GM04503 (cell line): ENCODE measurements around the gene PARM1.
A peak's percentile ranks its signal among the peaks of the same experiment; 100 is the strongest.

Source experiments
- DNase-seq: peaks from one replicate; pipeline ENCODE4 v3.0.0-alpha.2; 2012; ENCODE audit warnings: low read depth

The PARM1 gene, protein sequence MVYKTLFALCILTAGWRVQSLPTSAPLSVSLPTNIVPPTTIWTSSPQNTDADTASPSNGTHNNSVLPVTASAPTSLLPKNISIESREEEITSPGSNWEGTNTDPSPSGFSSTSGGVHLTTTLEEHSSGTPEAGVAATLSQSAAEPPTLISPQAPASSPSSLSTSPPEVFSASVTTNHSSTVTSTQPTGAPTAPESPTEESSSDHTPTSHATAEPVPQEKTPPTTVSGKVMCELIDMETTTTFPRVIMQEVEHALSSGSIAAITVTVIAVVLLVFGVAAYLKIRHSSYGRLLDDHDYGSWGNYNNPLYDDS

DNA sequence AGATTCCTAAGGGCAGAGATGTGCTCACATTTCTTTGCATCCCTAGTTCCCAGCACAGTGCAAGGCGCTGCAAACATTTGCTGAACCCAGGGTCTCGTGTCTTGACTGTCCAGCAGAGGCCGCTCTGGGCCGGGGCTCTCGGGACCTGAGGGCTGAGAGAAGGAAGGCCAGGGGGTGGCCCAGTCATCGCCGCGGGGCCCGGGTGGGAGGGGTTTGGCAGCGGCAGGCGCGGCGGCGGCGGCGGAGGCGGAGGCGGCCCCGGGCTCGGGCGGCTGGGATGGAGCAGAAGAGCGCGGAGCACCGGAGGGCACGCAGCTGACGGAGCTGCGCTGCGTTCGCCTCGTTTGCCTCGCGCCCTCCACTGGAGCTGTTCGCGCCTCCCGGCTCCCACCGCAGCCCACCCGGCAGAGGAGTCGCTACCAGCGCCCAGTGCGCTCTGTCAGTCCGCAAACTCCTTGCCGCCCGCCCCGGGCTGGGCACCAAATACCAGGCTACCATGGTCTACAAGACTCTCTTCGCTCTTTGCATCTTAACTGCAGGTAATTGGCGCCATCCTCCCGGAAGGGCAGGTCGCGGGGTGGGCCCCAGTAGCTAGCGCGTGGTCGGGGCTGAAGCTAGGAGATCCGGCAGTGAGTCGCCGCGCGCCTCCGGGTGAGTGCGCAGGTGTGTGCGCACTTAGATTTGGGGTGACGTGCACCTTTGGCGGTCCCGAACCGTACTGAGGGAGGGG is at the start of gene PARM1:
TSS of gene PARM1 (plus strand) at position 285 of the 730 bp plus-strand sequence. CDS start at position 497, 212 bp downstream.
- DNase-seq, result no peak

DNA sequence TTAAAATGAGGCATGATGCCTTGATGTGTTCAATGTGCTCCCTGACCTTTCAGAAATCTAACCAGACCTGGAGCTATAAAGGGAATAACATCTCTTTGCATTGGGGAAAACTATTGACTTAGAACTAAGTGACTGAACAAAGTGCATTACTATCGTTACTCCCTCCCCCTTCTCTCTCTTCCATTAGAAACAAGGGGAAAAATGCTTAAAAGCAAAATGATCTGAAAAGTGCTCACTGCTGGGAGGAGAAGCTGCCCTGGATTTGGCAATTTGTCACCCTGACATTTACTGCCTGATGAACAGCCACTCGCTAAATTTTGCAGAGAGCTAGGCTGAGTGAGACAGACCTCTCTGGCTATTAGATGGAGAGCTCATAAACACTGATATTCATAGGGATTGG is 48.6 kb upstream of the PARM1 start:
- no peak for DNase-seq

DNA sequence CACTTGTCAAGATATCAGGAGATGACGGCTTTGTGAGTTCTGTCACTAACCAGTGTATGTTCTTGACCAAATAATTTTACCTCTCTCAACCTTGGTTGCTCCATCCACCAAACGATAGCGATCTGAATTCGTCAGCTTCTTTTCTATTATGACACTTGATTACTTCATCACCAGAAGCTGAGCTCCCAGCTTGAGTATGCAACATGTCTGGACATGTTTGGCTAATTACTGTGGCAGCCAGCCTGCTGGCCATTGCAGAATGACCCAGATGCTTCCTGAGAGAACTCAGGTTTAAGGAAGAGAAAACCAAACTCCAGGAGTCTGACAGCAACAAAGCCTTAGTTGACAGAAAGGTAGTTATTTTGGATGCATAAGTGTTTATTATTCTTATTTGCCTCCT is 46.4 kb upstream of the PARM1 start:
- peak; percentile 27 for DNase-seq

DNA sequence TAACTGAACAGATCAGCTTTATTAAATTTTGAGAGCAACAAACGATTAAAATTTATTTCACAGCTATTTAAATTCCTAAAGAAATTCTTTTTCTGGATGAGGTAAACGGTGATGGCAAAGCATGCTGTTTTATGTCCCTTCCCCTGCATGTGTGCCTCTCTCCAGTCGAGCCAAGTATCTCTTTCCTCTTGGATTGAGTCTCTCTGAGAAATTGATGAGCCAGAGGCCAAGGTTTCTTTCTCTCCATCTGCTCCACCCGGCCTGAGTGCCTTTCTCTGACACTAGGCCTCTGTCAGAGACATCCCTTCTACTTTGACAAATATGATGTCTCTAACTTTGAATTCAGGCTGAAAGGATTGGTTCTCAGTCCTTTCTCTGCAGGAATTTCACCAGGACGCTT is 42.6 kb upstream of the PARM1 start:
- no peak for DNase-seq

DNA sequence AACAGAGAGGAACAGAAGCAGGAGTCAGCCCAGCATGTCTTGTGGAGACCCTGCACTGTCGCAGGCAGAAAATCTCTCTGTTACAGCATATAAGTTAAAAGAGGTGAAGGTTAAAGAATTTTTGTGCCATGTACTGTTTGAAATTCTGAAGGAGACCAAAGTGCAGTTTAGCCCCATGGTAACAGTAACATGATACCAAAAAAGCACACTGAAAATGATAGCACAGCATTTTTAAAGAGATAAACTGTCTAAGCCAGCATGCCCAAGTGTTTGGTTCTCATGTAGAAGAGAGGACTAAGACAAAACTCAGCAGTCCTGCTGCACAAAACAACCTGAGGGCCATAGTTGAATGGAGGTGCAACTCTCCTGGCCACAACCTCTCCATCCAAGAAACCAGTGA is 41.9 kb upstream of the PARM1 start:
- no peak for DNase-seq

DNA sequence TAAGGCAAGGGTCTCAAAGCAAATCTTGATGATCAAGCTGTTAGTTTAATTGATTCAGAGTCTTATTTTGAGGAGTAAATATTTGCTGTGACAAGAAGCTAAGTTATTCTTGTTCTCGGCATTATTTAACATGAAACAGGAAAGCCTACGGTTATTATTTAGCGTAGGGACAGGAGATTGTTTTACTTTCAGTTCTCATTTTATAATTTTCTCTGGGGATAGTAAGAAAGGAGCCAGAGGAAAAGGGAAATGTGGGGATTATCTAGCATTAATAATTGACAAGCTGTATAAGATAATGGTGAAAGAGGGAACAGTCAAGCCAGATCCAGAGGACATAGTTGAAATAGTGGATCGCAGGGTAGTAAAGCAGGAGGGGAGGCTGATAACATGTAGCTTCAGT is 39.7 kb upstream of the PARM1 start:
- DNase-seq, result no peak

DNA sequence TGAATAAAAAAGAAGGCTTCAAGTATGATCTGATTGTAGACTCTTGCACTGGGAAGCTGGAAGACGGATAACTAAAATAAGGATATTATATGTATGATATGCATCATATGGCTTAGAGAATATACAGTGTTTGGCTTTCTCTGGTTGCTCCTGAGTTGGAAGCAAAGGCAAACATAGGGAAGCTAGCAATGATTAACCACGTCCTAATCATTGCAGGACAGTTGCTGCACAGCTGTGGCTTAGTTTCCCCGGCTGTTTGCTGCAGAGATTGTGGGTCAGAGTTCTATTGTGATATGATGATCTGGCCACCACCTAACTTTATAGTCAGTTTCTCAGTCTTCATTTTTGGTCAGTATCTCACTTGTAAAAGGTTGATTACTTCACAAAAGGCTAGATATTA is 36.3 kb upstream of the PARM1 start:
- DNase-seq, result no peak

DNA sequence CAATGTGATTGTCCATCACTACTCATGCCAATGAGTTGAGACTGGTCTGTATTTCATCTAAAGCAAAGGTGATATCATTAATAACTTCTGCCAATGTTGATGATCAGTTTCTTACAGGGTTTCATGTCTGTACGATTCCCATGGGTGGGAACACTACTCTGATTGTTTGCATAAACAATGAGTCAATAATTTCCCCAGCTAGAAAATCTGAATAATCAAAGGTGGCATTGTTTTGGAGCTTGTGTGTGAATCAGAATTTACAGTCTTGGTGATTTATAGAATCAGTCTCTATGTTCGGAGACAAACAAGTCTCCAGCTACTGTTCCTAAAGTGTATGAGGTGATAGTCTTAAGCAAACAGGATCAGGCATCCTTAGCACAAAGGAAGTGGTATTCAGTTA is 35.5 kb upstream of the PARM1 start:
- DNase-seq, result no peak

DNA sequence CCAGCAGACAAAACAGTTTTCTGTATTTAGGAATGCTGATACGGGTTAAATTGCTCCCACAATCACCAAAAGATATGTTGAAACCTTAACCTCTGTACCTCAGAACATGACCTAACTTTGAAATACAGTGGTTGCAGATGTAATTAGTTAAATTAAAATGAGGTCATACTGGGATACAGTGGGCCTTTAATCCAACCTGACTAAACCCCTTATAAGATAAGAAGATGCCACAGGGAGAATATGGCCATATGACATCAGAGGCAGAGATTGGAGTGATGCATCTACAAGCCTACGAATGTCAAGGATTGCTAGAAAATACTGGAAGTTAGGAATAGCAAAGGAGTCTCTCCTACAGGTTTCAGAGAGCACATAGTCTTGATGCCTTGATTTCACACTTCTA is 32.1 kb upstream of the PARM1 start:
- DNase-seq, result no peak

DNA sequence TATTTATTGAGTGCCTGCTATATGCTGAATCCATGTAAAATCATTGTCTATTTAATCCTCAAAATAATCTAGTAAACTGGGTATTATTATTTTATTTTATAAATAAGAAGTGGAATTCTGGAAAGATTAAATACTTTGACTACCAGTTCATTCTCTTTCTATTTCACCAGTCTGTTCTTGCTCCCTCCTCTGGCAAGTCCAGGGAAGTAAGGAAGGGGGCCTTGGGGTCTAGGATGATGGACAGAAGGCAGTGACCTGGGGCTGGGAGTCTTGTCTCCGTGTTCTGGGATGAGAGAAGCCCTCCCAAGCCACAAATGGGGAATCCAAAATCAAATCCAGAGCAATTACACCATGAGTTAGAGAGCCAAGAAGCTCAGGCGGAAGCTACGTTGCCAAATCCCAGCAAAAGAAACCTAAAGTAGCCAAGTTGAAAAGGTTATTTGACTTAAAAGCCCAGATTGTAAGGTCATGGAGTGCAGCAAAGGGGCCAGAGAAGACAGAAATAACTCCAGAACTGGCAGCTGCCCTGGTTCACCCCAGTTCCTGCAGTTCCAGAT is 28.3 kb upstream of the PARM1 start:
- DNase-seq, result no peak

DNA sequence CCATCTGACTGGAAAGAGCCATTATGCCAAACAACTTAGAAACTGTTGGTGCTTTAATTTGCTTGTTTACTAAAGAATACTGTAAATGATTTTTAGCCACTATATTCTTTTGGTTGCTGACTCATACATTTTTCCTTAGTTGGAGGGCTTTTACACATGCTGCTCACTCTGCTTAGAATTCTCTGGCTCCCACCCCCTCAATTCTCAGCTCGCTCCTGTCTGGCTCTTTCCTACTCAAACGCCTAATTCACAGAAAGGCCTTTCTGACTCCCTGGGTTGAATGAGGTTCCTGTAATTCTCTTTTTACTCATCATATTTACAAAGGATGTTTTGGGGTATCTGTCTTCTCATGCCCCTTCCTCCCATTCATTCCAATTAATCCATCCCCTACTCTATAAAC is 26.1 kb upstream of the PARM1 start:
- no peak for DNase-seq

DNA sequence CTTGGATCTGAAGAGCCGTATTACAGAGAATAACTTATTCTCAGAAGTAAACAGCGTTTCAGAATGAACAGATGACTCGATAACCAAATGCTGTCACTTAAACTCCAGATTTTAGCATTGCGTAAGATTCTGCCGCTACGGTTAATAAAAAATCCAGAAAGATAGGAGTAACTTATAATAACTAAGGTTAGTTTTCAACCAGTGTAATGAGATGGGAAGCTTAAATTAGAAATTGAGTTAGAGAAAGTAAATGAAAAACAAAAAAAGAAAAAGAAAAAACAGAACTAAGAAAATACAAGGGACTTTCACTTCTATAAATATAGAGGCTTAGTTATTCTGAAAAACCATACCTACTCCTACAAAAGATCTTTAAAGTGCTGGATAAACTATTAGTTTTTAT is 13.1 kb upstream of the PARM1 start:
- DNase-seq, result no peak

DNA sequence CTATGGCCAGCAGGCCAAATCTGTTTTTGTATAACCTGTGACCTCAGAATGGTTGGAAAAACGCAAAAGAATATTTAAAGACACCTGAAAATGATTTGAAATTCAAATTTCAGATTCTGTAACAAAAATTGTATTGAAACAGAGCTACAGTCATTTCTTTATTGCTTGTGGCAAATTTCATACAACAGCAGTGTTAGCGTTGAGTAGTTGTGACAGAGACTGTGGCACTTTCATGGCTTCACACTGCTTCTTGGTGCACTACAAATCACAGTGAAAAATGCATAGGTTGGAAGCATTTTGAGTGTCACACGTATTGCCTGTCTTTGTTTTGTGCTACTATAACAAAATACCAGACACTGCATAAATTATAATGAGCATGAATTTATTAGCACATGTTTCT is 12.2 kb upstream of the PARM1 start:
- no peak for DNase-seq

DNA sequence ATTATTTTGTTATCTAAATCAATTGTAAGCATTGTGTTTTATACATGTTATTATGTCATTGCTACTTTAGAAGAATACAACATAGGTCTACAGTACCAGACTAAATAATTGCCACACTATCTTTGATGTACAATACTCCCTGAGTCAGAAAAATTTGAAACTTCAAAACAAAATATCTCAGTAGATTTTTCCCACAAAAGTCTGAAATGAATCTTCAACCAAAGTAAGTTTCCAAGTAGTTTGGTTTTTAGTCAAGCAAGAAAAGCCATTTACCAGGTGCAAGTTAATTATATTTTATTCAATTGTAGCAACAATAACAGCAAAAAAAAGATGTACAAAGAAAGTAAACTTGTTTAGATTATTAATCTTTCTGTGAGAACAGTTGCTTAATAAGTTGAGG is 11.4 kb upstream of the PARM1 start:
- DNase-seq, result no peak

DNA sequence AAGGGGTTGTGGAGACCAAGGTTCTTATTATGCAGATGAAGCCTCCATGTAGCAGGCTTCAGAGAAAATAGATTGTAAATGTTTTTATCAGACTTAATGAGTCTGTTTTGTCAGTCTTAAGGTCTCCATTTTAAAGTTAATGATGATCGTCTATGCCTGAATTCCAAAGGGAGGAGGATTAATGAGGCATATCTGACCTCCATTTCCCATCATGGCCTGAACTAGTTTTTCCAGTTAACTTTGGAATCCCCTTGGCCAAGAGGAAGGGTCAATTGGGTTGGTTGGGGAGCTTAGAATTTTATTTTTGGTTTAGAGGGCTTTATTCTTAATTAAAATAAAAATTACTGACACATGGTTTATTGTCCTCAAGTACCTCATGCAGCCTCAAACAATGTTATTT is 6.9 kb upstream of the PARM1 start:
- DNase-seq, result no peak

DNA sequence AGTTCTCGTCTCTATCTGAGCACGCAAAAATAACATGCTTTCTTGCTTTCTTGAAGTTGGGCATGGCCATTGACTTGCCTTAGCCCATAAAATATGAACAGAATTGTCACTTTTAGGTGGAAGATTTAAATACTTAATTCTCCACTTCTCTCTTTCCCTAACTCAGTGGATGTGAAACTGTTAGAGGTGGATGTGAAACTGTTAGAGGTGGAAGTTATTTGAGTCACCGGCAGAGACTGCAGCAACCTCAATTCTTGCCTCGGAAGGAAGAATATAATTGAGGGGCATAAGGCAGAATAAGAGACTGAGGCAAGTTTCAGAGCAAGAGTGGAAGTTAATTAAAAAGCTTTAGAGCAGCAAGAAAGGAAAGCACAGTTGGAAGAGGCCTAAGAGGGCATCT is 2.8 kb upstream of the PARM1 start:
- no peak for DNase-seq

DNA sequence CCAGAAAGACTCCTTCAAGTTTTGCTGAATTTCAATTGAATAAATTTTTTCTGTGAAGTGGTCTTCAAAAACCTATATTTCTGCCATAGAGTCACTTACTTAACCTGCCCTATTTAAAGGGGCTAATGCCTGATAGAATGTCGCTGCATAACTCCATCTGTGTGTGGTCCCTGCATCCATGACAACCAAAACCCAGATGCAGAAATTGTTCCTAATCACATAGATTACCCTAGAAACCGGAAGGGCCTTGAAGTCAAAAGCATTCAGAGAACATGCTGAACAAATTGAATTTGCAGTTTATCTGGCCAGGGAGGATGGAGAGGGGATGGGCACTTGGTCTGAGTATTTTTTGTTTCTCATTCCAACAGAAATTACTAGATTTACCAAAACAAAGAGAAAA is 1.5 kb upstream of the PARM1 start:
- no peak for DNase-seq

DNA sequence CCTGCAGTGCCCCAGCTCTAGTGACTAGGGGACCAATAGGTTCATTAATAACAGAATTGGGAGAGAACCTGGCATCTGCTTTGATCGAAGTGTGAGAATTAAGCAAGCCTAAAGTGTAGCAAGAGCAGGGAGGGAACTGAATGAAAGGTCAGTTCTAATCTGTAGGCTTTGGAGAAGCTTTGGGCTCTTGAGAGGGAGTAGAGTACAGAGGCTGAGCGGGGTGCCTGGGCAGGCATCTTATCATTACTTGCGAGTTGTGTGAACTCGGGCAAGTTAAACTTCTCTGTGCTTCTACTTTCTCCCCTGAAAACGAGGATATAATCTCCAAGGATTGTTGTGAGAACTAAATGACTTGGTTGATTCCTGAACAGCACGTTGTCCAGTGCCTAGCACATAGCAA is 906 bp upstream of the PARM1 start:
- DNase-seq, result no peak

DNA sequence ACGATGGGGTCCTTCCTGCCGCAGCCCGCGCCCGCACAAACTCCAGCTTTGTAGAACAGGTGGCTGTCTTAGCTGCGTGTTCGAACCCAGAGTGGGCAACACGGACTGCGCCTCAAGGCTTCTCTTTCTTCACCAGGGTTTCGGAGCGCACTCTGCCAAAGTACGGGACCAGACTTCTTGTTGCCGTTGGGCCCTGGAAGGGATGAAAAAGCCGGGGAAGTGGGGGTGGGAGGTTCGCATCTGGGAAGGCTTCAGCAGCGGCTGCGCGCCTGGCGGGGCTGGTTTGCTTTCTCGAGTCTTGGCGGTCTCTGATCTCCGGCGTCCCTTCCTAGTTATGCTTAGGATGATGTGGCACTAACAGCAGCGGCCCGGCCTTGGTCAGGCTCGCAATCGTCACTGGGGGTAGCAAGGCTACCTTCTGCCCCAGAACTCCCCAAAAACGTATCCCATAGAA is 673 bp downstream of the PARM1 start:
- DNase-seq, result no peak

DNA sequence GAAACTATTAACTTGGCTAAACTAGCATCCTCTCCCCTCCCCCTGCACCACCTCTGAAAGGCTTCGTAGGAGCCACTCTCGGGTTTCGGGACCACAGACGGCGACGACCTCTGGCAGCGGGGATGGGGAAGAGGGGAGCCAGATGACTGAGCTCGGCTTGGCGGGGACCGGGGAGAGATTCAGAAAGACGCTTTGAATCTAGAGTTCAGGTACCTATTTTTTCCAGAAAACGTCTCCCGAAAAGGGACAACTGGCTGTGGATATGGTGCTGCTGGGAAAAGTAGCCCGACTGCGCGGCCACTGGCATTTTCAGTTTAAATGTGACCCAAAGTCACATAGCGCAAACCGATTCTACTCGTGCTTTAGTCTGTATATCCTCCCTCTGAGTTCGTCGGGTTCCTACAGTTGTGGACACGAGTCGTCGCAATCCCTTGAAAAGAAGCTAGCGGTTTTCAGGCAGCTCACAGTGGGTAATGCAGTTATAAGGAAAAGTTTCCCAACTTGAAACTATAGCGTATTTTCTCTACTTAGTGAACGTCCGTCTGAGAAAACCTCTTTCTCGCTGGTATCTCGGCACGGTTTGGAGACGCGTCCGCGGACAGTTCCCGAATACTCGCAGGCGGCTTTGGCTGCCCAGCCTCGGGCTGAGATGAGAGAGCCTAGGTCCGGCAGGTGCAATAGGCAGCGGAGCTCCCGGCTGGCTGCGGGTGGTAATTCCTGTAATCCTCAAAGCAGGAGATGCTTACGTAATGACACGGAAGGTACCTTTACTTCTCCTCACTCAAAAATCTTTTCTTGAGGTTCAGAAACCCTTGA is 1.3 kb downstream of the PARM1 start:
- no peak for DNase-seq

DNA sequence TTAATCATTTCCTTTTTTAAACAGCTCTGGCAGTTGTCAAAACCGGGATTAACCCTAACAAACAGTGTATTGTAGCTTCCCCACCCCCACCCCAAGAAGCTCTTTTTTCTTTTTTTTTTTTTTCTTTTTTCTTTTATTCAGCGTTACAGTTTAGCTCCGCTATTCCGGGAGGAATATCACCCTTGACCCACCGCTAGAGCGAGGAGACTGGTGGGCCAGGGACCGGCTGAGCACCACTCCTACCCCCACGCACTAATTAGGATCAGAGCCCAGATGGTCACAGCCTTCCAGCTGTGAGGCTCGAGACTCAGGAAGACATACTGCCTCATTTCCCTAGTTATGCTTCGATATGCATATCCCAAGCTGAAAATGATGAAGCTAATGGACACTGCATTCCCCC is 2.0 kb downstream of the PARM1 start:
- no peak for DNase-seq

DNA sequence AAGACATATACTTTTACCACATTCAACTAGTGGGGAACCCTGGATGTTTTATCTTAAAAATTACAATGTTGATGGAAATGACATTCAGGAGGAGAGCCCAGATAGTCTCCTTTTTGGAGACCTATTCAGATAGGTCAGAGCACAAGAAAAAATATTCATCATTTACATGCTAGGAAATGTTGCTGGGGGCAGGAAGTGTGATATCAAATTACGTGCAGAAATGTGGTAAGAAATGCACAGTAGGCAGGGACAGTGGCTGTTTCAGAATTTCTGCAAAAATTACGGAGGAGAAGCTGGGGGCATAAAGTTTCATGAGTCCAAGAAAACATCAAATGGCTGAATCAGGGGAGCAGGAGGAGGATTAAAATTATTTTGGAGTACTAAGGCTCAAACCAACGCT is 8.2 kb downstream of the PARM1 start:
- no peak for DNase-seq
